Mesenchymal stem cell (in vitro differentiated cells and primary cell): ENCODE measurements around the gene C10orf105. TPM values are rescaled to one million over a fixed set of nuclear protein-coding genes. Genes with fewer than 3 reads are reported as not detected.

Experiments
- DNase-seq: peaks from one replicate; pipeline ENCODE4 v3.0.0-alpha.2; 2013
- H2AFZ ChIP-seq: one replicate; pipeline ENCODE4 v1.6.1; 2013; ENCODE audit warnings: low read depth, mild to moderate bottlenecking, control low read depth, inconsistent platforms, low read length, moderate library complexity
- H2AK5ac ChIP-seq: 2 replicates; pipeline ENCODE4 v1.6.1; 2013; ENCODE audit warnings: low read length, moderate library complexity, mild to moderate bottlenecking, inconsistent platforms; ENCODE audit not compliant: severe bottlenecking
- H2BK120ac ChIP-seq: one replicate; pipeline ENCODE4 v1.6.1; 2013; ENCODE audit warnings: low read depth, mild to moderate bottlenecking, inconsistent platforms, low read length, moderate library complexity
- H2BK12ac ChIP-seq, 2 experiments: one replicate each; pipeline ENCODE4 v1.6.1; 2013; ENCODE audit warnings: inconsistent platforms in 2 of 2, low read length in 2 of 2, mild to moderate bottlenecking in 2 of 2, moderate library complexity in 2 of 2, control low read depth in 1 of 2
- H2BK15ac ChIP-seq: one replicate; pipeline ENCODE4 v1.6.1; 2013; ENCODE audit warnings: mild to moderate bottlenecking, low read depth, inconsistent platforms; ENCODE audit not compliant: poor library complexity, severe bottlenecking
- H2BK5ac ChIP-seq: 2 replicates; pipeline ENCODE4 v1.6.1; 2013; ENCODE audit warnings: low read depth, mild to moderate bottlenecking, low read length, control low read depth, inconsistent platforms; ENCODE audit not compliant: poor library complexity, severe bottlenecking
- H3K14ac ChIP-seq, 2 experiments: one replicate each; pipeline ENCODE4 v1.6.1; 2013; ENCODE audit warnings: inconsistent platforms in 2 of 2, low read length in 2 of 2, control low read depth in 1 of 2, mild to moderate bottlenecking in 1 of 2, moderate library complexity in 1 of 2
- H3K18ac ChIP-seq, 2 experiments: one replicate each; pipeline ENCODE4 v1.6.1; 2013; ENCODE audit warnings: inconsistent platforms in 2 of 2, low read length in 2 of 2, control low read depth in 1 of 2, low read depth in 1 of 2, mild to moderate bottlenecking in 1 of 2
- H3K23ac ChIP-seq, 2 experiments: one replicate each; pipeline ENCODE4 v1.6.1; 2013; ENCODE audit warnings: inconsistent platforms in 2 of 2, low read length in 2 of 2, mild to moderate bottlenecking in 2 of 2, moderate library complexity in 2 of 2, control low read depth in 1 of 2
- H3K27ac ChIP-seq: 2 replicates; pipeline ENCODE4 v1.5.1; 2013; ENCODE audit warnings: mild to moderate bottlenecking, moderate library complexity, low read length, control low read depth, inconsistent platforms; ENCODE audit not compliant: poor library complexity, severe bottlenecking
- H3K27me3 ChIP-seq, 2 experiments: 2 replicates each; pipeline versions ENCODE4 v1.6.1 to v1.7.0; 2013; ENCODE audit warnings: low read length in 2 of 2, mild to moderate bottlenecking in 2 of 2, moderate library complexity in 2 of 2, control low read depth in 1 of 2, inconsistent platforms in 1 of 2; ENCODE audit not compliant: control insufficient read depth in 1 of 2, insufficient read depth in 1 of 2
- H3K36me3 ChIP-seq, 2 experiments: 2 replicates each; pipeline versions ENCODE4 v1.6.1 to v1.7.0; 2013; ENCODE audit warnings: low read length in 2 of 2, control low read depth in 1 of 2, inconsistent platforms in 1 of 2, low read depth in 1 of 2, mild to moderate bottlenecking in 1 of 2; ENCODE audit not compliant: insufficient read depth in 2 of 2, control insufficient read depth in 1 of 2
- H3K4ac ChIP-seq, 2 experiments: one replicate each; pipeline ENCODE4 v1.6.1; 2013; ENCODE audit warnings: inconsistent platforms in 2 of 2, low read length in 2 of 2, mild to moderate bottlenecking in 2 of 2, moderate library complexity in 2 of 2, control low read depth in 1 of 2, low read depth in 1 of 2
- H3K4me1 ChIP-seq: 2 replicates; pipeline ENCODE4 v1.6.1; 2013; ENCODE audit warnings: low read depth, low read length, control low read depth; ENCODE audit not compliant: control insufficient read depth, insufficient read depth
- H3K4me2 ChIP-seq: 2 replicates; pipeline ENCODE4 v1.6.1; 2013; ENCODE audit warnings: low read length, mild to moderate bottlenecking, inconsistent platforms; ENCODE audit not compliant: poor library complexity, severe bottlenecking
- H3K4me3 ChIP-seq, 2 experiments: 2 replicates each; pipeline versions ENCODE4 v1.5.1 to v1.7.0; 2013; ENCODE audit warnings: low read length in 2 of 2, mild to moderate bottlenecking in 2 of 2, control low read depth in 1 of 2, low read depth in 1 of 2; ENCODE audit not compliant: insufficient read depth in 1 of 2
- H3K79me1 ChIP-seq: replicated peaks from 2 replicates; pipeline ENCODE4 v1.6.1; 2013; ENCODE audit warnings: mild to moderate bottlenecking, control low read depth, low read length, inconsistent platforms; ENCODE audit not compliant: poor library complexity, severe bottlenecking
- H3K9ac ChIP-seq: 2 replicates; pipeline ENCODE4 v1.7.0; 2013; ENCODE audit warnings: mild to moderate bottlenecking, low read length, moderate library complexity
- H3K9me3 ChIP-seq: 2 replicates; pipeline ENCODE4 v1.7.0; 2013; ENCODE audit warnings: mild to moderate bottlenecking, low read length; ENCODE audit not compliant: control insufficient read depth
- H4K8ac ChIP-seq: one replicate; pipeline ENCODE4 v1.6.1; 2013; ENCODE audit warnings: inconsistent platforms, mild to moderate bottlenecking, low read length, moderate library complexity
- H4K91ac ChIP-seq: one replicate; pipeline ENCODE4 v1.6.1; 2013; ENCODE audit warnings: mild to moderate bottlenecking, low read length, inconsistent platforms
- WGBS: methylation state at CpG from one replicate; pipeline ENCODE4 v1.1.7; 2013; ENCODE audit warnings: mixed read lengths; 5-methylcytosine and 5-hydroxymethylcytosine counted together
- polyA plus RNA-seq, 2 experiments: library from polyadenylated mRNA; stranded (reverse); fragments of 200-250 nt; gene quantifications; one replicate each; pipeline ENCODE4 v1.2.3, GENCODE V29; 2013

The C10orf105 gene, protein sequence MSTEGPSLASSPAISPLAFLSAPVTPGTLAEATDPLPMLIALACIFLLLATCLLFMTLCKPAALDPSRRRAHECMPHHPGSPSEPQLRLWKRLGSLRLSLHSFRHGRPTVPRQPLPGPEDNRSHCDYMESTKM
- not detected for polyA plus RNA-seq (2013, experiment 1 of 2)
- not detected for polyA plus RNA-seq (2013, experiment 2 of 2)

DNA sequence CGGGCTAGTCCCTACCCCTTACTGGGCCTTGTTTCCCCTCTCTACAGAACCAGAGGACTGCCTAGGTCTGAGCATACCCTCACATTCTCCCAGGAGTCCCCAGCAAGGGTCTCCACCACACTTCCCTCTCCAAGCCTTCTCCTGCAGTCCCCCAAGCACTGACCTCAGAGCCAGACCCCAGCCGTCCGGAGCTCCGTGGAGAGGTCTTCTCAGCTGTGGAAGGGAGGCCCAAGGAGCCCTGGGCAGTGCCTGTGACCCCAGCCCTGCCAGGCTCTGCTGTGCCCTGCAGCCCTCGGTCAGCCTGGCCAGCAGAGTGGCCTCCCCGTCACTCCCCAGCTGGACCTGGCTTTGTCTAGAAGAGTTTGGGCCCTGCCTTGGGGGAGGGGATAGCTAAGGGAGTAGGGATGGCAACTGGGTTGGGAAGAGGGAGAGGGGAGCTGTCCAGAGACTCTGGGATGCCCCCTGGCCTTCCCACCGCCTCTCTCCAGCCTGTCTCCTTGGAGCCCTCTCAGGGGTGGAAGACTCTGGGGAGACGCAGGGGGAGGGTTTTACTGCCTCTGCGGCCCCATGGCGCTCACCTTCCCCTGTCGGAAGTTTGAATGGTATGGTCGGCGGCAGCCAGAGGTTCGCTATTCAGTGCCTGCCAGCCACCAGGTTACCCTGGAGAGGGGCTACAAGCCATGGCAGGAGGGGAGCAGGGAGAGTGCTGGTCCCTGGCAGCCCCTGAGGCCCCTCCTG lies at the start of gene C10orf105:
Gene C10orf105, minus strand, starts transcription at position 315 of the 738 bp plus-strand sequence. CDS start 3,441 bp downstream, outside the sequence.
- no peaks in the 10 kb centered on the region for H3K36me3 ChIP-seq
- no peak within 1 kb of the TSS for H2BK12ac ChIP-seq
- H3K23ac ChIP-seq: no peak within 1 kb of the TSS
- H2BK5ac ChIP-seq: no peak within 1 kb of the TSS
- no peak within 1 kb of the TSS for H2AK5ac ChIP-seq
- H3K4ac ChIP-seq: no peak within 1 kb of the TSS
- H4K8ac ChIP-seq: no peak within 1 kb of the TSS
- H4K91ac ChIP-seq: no peak within 1 kb of the TSS
- 51% methylated on average over 12 of the region's 14 CpGs for WGBS
- peaks cover 4 to 65% of the 10 kb centered on the region in 2 experiments for H3K27me3 ChIP-seq
- H3K9ac ChIP-seq: no peak within 1 kb of the TSS
- no peak within 1 kb of the TSS for H3K27ac ChIP-seq
- H3K4me1 ChIP-seq: no peaks in the 10 kb centered on the region
- no peak within 1 kb of the TSS for H3K4me3 ChIP-seq
- H3K14ac ChIP-seq: no peak within 1 kb of the TSS
- no peak within 1 kb of the TSS for H2BK120ac ChIP-seq
- H3K18ac ChIP-seq: no peak within 1 kb of the TSS
- no peak within 1 kb of the TSS for H2AFZ ChIP-seq
- H3K79me1 ChIP-seq: no peaks in the 10 kb centered on the region
- H2BK15ac ChIP-seq: no peak within 1 kb of the TSS
- DNase-seq: no peak
- H3K4me2 ChIP-seq: no peak within 1 kb of the TSS
- no peaks in the 10 kb centered on the region for H3K9me3 ChIP-seq

DNA sequence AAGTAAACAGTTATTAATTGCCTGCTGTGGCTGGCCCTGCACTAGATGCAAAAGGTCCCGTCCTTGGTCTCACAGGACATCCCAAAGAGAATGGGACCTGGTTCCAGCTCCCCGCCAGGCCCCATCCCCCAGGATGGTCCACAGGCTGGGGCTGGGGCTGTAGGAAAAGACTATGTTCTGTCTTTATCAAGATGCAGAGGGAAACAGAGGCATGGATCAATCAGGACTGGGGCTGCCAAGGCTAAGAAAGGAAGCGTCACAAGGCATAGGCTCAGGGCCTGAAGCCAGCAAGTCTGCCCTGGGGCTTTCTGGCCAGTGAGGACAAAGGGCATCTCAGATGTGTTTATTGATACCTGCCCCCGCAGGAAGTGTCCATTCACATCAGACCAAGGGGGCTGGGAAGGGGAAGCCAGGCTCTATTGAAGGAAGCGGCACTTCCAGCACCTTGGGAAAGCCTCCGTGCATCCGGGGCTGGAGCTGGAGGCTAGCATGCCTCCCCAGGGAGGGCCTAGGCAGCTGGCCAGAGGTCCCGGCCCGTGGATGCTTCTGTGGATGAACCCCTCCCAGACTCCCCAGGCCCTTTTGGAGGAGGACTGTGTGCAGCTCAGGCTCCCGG lies 48.0 kb upstream of the C10orf105 start:
- H2BK12ac ChIP-seq: peak overlapping the region; percentile 38 to 75
- H3K4me2 ChIP-seq: peak overlapping the region; percentile 14
- H3K27me3 ChIP-seq: peaks cover 0 to 30% of the 10 kb centered on the region in 2 experiments
- no peak overlapping the region for H2AFZ ChIP-seq
- DNase-seq: peak; percentile 37
- peak overlapping the region in 1 of 2 experiments; percentile 41 for H3K23ac ChIP-seq
- no peaks in the 10 kb centered on the region for H3K36me3 ChIP-seq
- peak overlapping the region; percentile 83 for H3K9ac ChIP-seq
- H4K8ac ChIP-seq: peak overlapping the region; percentile 33
- H2BK5ac ChIP-seq: no peak overlapping the region
- H2BK15ac ChIP-seq: peak overlapping the region; percentile 12
- no peaks in the 10 kb centered on the region for H3K9me3 ChIP-seq
- no peak overlapping the region for H3K4ac ChIP-seq
- peak overlapping the region; percentile 47 for H4K91ac ChIP-seq
- H3K4me3 ChIP-seq: peak overlapping the region in 1 of 2 experiments; percentile 35
- peak overlapping the region in 1 of 2 experiments; percentile 18 for H3K14ac ChIP-seq
- no peaks in the 10 kb centered on the region for H3K79me1 ChIP-seq
- peaks cover 27% of the 10 kb centered on the region for H3K4me1 ChIP-seq
- no peak overlapping the region for H3K27ac ChIP-seq
- peak overlapping the region; percentile 37 to 80 for H3K18ac ChIP-seq
- peak overlapping the region; percentile 85 for H2AK5ac ChIP-seq
- H2BK120ac ChIP-seq: peak overlapping the region; percentile 42
- WGBS: 31% methylated on average over 10 of the region's 10 CpGs

DNA sequence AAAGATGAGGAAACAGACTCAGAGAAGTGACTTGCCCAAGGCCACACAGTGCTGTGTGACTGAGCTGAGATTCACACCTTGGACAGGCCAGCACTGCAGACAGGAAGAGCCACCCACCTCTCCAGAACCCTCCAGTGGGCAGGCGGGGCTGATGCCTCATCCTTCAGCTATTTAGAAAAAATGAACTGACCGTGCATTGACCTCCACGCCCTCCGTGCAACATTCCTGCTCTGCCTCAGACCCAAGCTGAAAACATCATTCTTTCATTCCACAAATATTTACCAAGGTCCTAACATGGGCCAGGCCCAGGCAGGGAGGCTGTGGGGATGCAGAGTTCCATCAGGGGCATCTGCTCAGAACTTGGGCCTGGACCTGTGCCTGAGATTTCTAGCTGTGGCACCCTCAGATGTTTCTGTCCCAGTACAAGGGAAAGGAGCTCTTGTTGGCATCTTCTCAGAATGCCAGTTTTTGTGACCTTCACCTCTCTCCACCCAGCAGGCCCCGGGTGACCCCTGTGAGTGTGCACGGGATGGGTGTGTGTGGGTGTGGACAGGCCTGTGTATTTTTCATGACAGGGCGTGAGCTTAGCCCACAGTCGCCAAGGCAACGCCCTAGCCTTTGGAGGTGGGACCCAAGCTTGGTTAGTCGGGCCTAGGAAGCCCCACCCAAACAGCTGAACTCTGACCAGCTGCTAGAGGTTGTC lies 47.3 kb upstream of the C10orf105 start:
- Histone ChIP-seq H3K9ac (peak overlapping the region; percentile 83), H3K9me3 (no peaks in the 10 kb centered on the region)

More for the DNA sequence above, 47.3 kb upstream of the C10orf105 start:
- H4K8ac ChIP-seq: peak overlapping the region; percentile 55
- peak overlapping the region; percentile 31 for H4K91ac ChIP-seq
- peak overlapping the region in 1 of 2 experiments; percentile 63 for H3K4ac ChIP-seq
- peaks cover 0 to 32% of the 10 kb centered on the region in 2 experiments for H3K27me3 ChIP-seq
- peak overlapping the region in 1 of 2 experiments; percentile 38 for H2BK12ac ChIP-seq
- H3K23ac ChIP-seq: no peak overlapping the region
- WGBS: 21% methylated on average over 10 of the region's 10 CpGs
- peak overlapping the region; percentile 39 for H3K27ac ChIP-seq
- H3K14ac ChIP-seq: no peak overlapping the region
- H3K18ac ChIP-seq: peak overlapping the region; percentile 18 to 80
- H2BK5ac ChIP-seq: no peak overlapping the region
- no peak overlapping the region for H2AFZ ChIP-seq
- H3K4me2 ChIP-seq: no peak overlapping the region
- no peaks in the 10 kb centered on the region for H3K36me3 ChIP-seq
- H2AK5ac ChIP-seq: peak overlapping the region; percentile 85
- peak overlapping the region in 1 of 2 experiments; percentile 35 for H3K4me3 ChIP-seq
- no peak overlapping the region for H2BK120ac ChIP-seq
- peaks cover 25% of the 10 kb centered on the region for H3K4me1 ChIP-seq
- no peaks in the 10 kb centered on the region for H3K79me1 ChIP-seq
- H2BK15ac ChIP-seq: no peak overlapping the region
- DNase-seq: peak; percentile 86
